HepG2 (cell line): ENCODE results near the gene ANAPC16. TPM values are rescaled to one million over a fixed set of nuclear protein-coding genes. Genes with fewer than 3 reads are reported as not detected.

Experiments used
- ARID4A ChIP-seq: sonication (generic); formaldehyde crosslinking; IDR thresholded peaks from 2 replicates; pipeline ENCODE4 v1.5.0; 2020; ENCODE audit warnings: mild to moderate bottlenecking, missing genetic modification reagents, borderline replicate concordance
- ATF7-NPFF ChIP-seq: sonication (generic); formaldehyde crosslinking; IDR thresholded peaks from 2 replicates; pipeline ENCODE4 v1.8.1; 2023; ENCODE audit warnings: mild to moderate bottlenecking, low read depth, missing genetic modification reagents, moderate library complexity
- BORCS8-MEF2B ChIP-seq: sonication (generic); formaldehyde crosslinking; IDR thresholded peaks from 2 replicates; pipeline ENCODE4 v1.8.0; 2022; ENCODE audit warnings: mild to moderate bottlenecking, missing genetic modification reagents
- FOXJ3 ChIP-seq: sonication (generic); formaldehyde crosslinking; IDR thresholded peaks from 2 replicates; pipeline ENCODE4 v1.4.0; 2020; ENCODE audit warnings: missing genetic modification reagents, mild to moderate bottlenecking, borderline replicate concordance
- GATA4 ChIP-seq: sonication (generic); IDR thresholded peaks from 2 replicates; pipeline ENCODE4 v1.6.1; 2016; ENCODE audit warnings: antibody characterized with exemption, low read depth, borderline replicate concordance
- GATAD2A ChIP-seq: IDR thresholded peaks from 2 replicates; pipeline ENCODE4 v1.6.1; 2016
- PHF21A ChIP-seq: sonication (generic); formaldehyde crosslinking; IDR thresholded peaks from 2 replicates; pipeline ENCODE4 v1.5.0; 2020; ENCODE audit warnings: mild to moderate bottlenecking, missing genetic modification reagents
- SIN3B ChIP-seq: fragments of 150-350 bp; IDR thresholded peaks from 2 replicates; pipeline ENCODE4 v1.6.1; 2014; ENCODE audit warnings: low read length
- SMAD3 ChIP-seq: sonication (generic); formaldehyde crosslinking; IDR thresholded peaks from 2 replicates; pipeline ENCODE4 v1.4.0; 2020; ENCODE audit warnings: missing genetic modification reagents
- SRSF4 ChIP-seq: fragments of 200-400 bp; formaldehyde crosslinking; IDR thresholded peaks from one replicate; pipeline ENCODE4 v1.6.1; 2018; ENCODE audit warnings: mild to moderate bottlenecking, low read depth, low read length, moderate library complexity; ENCODE audit not compliant: poor library complexity, severe bottlenecking
- SUZ12 ChIP-seq: fragments of 150-350 bp; IDR thresholded peaks from 2 replicates; pipeline ENCODE4 v1.6.1; 2014; ENCODE audit warnings: low read depth, low read length
- TEAD3 ChIP-seq: optimal IDR thresholded peaks from 2 replicates; pipeline ENCODE3; 2016; ENCODE audit warnings: borderline replicate concordance
- THAP11 ChIP-seq: IDR thresholded peaks from 2 replicates; pipeline ENCODE4 v1.6.1; 2016; ENCODE audit warnings: missing biosample characterization, missing genetic modification reagents
- ZFX ChIP-seq: sonication (generic); formaldehyde crosslinking; IDR thresholded peaks from 2 replicates; pipeline ENCODE4 v1.4.0; 2020; ENCODE audit warnings: mild to moderate bottlenecking, low read depth, missing genetic modification reagents, moderate library complexity
- ZKSCAN1 ChIP-seq: fragments of 150-350 bp; IDR thresholded peaks from 2 replicates; pipeline ENCODE4 v1.6.1; 2014; ENCODE audit warnings: low read length
- ZNF224 ChIP-seq: sonication (generic); formaldehyde crosslinking; IDR thresholded peaks from 2 replicates; pipeline ENCODE4 v1.5.0; 2020; ENCODE audit warnings: mild to moderate bottlenecking, missing genetic modification reagents
- ZNF687 ChIP-seq: sonication (generic); formaldehyde crosslinking; IDR thresholded peaks from 2 replicates; pipeline ENCODE4 v1.5.1; 2020; ENCODE audit warnings: mild to moderate bottlenecking, missing genetic modification reagents, moderate library complexity
- ZNF770 ChIP-seq: sonication (generic); formaldehyde crosslinking; IDR thresholded peaks from 2 replicates; pipeline ENCODE4 v1.5.0; 2020; ENCODE audit warnings: mild to moderate bottlenecking, missing genetic modification reagents
- ZNF792 ChIP-seq: IDR thresholded peaks from 2 replicates; pipeline ENCODE4 v1.6.1; 2016
- ZSCAN22 ChIP-seq: sonication (generic); formaldehyde crosslinking; IDR thresholded peaks from 2 replicates; pipeline ENCODE4 v1.4.0; 2020; ENCODE audit warnings: mild to moderate bottlenecking, missing genetic modification reagents
- polyA plus RNA-seq, 8 experiments: library from polyadenylated mRNA; depleted of rRNA in 3 of 8; stranded (reverse) in 7 of 8; unstranded in 1 of 8; fragments of >200 nt; fragmentation: Illumina TruSeq in 4 of 8; extraction: Trizol in 4 of 8; gene quantifications; 2 replicates each; pipeline versions ENCODE4 v1.2.1 to v1.2.3, GENCODE V29; 2011 to 2016; ENCODE audit warnings: low read depth in 4 of 8, missing spikeins in 1 of 8, mixed read lengths in 1 of 8; ENCODE audit not compliant: insufficient read depth in 1 of 8
- total RNA-seq, 5 experiments: library from RNA; depleted of rRNA; stranded (reverse); fragments of >200 nt; fragmentation: Illumina TruSeq; extraction: Trizol; gene quantifications; 2 replicates each; pipeline ENCODE4 v1.2.3, GENCODE V29; 2016; ENCODE audit warnings: low read depth in 1 of 5

The ANAPC16 gene
- total and polyA plus RNA-seq, 2 of the 13 experiments (the other 11 are each of a cell fraction or from before 2014, with no cell fraction given) = 74.8 to 89.4 TPM

GRCh38 chr10:72263613-72264241 is 47.9 kb downstream of the ANAPC16 start (continued):
- TF ChIP-seq THAP11 (peak; percentile 27; the same call in 1 of the 2 replicates), ZNF792 (CRISPR knock-in tag) (no peak), PHF21A (CRISPR knock-in tag) (peak; percentile 69; the same call in 1 of the 2 replicates), ZSCAN22 (CRISPR knock-in tag) (no peak), SUZ12 (no peak), BORCS8-MEF2B (no peak), TEAD3 (CRISPR knock-in tag) (peak; percentile 14), ZNF687 (peak; percentile 38; the same call in 1 of the 2 replicates), ZFX (CRISPR knock-in tag) (peak; percentile 34; the same call in 1 of the 2 replicates), ZNF224 (no peak), ZNF770 (CRISPR knock-in tag) (0 out of 2 replicates have a peak, but pooled peaks have one; percentile 24), GATA4 (no peak), ATF7-NPFF (CRISPR knock-in tag) (0 out of 2 replicates have a peak, but pooled peaks have one; percentile 24), SMAD3 (no peak), FOXJ3 (CRISPR knock-in tag) (no peak), SIN3B (no peak), ARID4A (CRISPR knock-in tag) (peak; percentile 20; the same call in 1 of the 2 replicates), SRSF4 (no peak), GATAD2A (CRISPR knock-in tag) (peak; percentile 83), ZKSCAN1 (no peak)
